GM12873 (cell line): ENCODE measurements around the gene ARID3A.

Experiments used
- CTCF ChIP-seq: IDR thresholded peaks from 2 replicates; pipeline ENCODE4 v1.5.1; 2012; ENCODE audit warnings: low read depth, mild to moderate bottlenecking, moderate library complexity, low read length, control low read depth; ENCODE audit not compliant: insufficient read depth; ENCODE audit errors: missing control alignments

The ARID3A gene

GRCh38 chr19:934197-934840 lies 8.5 kb downstream of the ARID3A start:
- TF ChIP-seq CTCF = no peak

GRCh38 chr19:934865-935479 lies 9.1 kb downstream of the ARID3A start:
- TF ChIP-seq CTCF = no peak

DNA sequence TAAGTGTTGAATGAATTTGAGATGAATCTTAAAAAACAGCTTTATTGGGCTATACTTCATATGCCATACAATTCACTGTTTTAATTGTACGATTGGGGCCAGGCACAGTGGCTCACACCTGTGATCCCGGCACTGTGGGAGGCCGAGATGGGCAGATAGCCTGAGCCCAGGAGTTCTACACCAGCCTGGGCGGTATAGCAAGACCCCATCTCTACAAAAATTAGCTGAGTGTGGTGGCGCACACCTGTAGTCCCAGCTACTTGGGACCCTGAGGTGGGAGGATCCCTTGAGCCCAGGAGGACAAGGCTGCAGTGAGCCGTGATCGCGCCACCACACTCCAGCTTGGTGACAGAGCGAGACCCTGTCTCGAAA lies 10.3 kb downstream of the ARID3A start:
- no peak for TF ChIP-seq CTCF

DNA sequence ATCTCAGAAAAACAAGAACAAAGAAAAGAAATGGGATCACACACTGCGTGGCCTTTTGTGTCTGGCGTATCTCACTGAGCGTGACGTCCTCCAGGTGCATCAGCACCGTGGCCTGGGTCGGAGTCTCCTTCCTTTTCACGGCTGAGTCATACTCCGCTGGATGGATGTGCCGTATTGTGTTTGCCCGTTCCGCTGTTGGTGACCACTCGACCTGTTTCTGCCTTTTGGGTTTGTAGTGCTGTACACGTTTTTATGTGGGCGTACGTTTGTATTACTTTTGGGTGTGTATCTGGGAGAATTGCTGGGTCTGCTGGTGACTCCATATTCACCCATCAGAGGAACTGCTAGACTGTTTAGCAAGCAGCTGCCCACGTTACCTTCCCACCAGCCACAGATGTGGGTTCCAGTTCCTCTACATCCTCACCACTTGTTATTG lies 11.4 kb downstream of the ARID3A start:
- no peak for TF ChIP-seq CTCF

GRCh38 chr19:938233-938923 lies 12.5 kb downstream of the ARID3A start:
- no peak for TF ChIP-seq CTCF

DNA sequence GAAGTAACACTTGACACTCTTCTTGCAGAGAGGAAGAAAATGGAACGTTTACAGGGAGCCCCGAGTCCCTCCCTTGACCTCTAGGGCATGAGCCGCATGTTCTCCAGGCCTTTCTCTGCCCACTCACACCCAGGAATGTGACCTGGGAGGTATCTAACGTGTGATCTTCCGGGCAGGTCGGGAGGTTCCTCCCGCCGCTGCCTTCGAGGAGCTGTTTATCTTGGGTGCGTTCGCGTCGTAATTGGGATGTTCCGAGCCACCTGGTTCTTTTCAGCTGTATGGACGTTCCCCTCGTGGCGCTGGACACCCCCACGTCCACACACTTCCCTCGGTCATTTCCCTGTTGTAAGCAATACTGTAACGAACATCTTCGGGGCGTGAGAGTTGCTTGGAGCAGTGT lies 13.6 kb downstream of the ARID3A start:
- no peak for TF ChIP-seq CTCF

DNA sequence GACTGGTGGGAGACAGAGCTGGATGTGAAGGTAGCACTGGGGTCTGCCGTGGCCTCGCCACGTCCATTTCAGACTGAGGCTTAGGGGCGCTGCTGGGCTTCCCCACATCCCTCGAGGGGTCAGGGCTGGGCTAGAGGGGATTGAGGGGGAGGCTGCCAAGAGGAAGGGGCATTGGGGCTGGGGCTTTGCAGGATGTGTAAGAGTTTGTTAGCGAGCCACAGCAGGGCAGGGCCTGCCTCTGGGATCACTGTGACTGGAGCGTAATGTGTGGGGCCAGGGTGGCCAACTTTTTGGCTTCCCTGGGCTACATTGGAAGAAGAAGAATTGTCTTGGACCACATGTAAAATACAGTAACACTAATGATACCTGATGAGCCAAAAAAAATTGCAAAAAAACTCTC lies 14.1 kb downstream of the ARID3A start:
- no peak for TF ChIP-seq CTCF
